GM12801 (cell line): ENCODE measurements around the gene EYS.

Experiments used
- CTCF ChIP-seq: IDR thresholded peaks from one replicate; pipeline ENCODE4 v1.5.1; 2011; ENCODE audit warnings: control low read depth; ENCODE audit not compliant: insufficient read length; ENCODE audit errors: extremely low read depth

EYS gene

GRCh38 chr6:64266351-64266821, 1440.6 kb downstream of the EYS start:
- no peak for TF ChIP-seq CTCF

- no peak for TF ChIP-seq CTCF
Observed at GRCh38 chr6:64263778-64264177, 1443.2 kb downstream of the EYS start.

- no peak for TF ChIP-seq CTCF
Observed at GRCh38 chr6:64259372-64259771, 1447.7 kb downstream of the EYS start.

GRCh38 chr6:64258752-64259151, 1448.3 kb downstream of the EYS start:
- TF ChIP-seq CTCF, result no peak

- TF ChIP-seq CTCF, result no peak
Observed at GRCh38 chr6:64258302-64258701, 1448.7 kb downstream of the EYS start.

- TF ChIP-seq CTCF, result no peak
Observed at GRCh38 chr6:64257586-64257985, 1449.4 kb downstream of the EYS start.

- TF ChIP-seq CTCF, result no peak
Observed at GRCh38 chr6:64256483-64256882, 1450.5 kb downstream of the EYS start.

GRCh38 chr6:64255000-64255399, 1452.0 kb downstream of the EYS start:
- TF ChIP-seq CTCF, result no peak
